Measurements from ENCODE around the gene SWI5. TPM values are rescaled to one million over a fixed set of nuclear protein-coding genes. Genes with fewer than 3 reads are reported as not detected.

SWI5 gene
- total RNA-seq, 1 donor from 2014 or later = 25.3 TPM

GRCh38 chr9:128322404-128323211 lies 46.5 kb downstream of the SWI5 start, which contains the start of the genes COQ4 and TRUB2:
Gene COQ4 (plus strand): TSS chr9:128322839. CDS start chr9:128322859, 20 bp downstream.
Gene TRUB2 (minus strand): TSS chr9:128322447. CDS start chr9:128322408, 39 bp downstream.
- peak within 1 kb of the TSS; percentile 100 for H3K4me3 ChIP-seq (ENCODE audit: low read depth, low read length)
- DNase-seq (ENCODE audit: low read depth) = peak; percentile 71
- TF ChIP-seq, protein P1, sequence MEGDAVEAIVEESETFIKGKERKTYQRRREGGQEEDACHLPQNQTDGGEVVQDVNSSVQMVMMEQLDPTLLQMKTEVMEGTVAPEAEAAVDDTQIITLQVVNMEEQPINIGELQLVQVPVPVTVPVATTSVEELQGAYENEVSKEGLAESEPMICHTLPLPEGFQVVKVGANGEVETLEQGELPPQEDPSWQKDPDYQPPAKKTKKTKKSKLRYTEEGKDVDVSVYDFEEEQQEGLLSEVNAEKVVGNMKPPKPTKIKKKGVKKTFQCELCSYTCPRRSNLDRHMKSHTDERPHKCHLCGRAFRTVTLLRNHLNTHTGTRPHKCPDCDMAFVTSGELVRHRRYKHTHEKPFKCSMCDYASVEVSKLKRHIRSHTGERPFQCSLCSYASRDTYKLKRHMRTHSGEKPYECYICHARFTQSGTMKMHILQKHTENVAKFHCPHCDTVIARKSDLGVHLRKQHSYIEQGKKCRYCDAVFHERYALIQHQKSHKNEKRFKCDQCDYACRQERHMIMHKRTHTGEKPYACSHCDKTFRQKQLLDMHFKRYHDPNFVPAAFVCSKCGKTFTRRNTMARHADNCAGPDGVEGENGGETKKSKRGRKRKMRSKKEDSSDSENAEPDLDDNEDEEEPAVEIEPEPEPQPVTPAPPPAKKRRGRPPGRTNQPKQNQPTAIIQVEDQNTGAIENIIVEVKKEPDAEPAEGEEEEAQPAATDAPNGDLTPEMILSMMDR (conservative IDR thresholded peaks at IDR 0.05; ENCODE audit: low read depth, low read length) = no peak

DNA sequence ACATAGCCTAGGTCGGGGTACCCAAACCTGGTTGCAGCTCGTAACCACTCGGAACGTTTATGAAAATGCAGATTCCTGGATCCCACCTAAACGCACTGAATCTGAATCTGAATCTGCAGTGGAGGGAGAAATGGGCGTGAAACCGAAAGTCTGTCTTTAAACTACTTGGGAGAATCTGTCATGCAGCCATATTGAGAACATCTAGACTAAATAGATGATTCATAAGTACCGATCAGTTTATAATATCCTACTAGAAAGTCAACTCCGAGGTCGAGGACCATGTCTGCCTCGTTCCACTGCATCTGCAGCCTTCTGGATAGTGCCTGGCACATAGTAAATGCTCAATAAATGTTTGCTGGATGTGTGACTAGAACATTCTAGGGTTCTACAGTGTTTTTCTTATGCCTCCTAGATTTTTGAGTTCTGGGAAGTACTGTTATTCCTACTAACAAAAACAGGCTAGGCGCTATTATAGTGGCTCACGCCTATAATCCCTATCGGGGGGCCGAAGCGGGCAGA lies 47.2 kb downstream of the SWI5 start:
- H3K4me3 ChIP-seq (ENCODE audit: low read depth, low read length) = peak overlapping the region; percentile 100
- DNase-seq (ENCODE audit: low read depth) = no peak
- TF ChIP-seq, protein P1 (conservative IDR thresholded peaks at IDR 0.05; ENCODE audit: low read depth, low read length) = no peak

GRCh38 chr9:128323791-128324190 lies 47.7 kb downstream of the SWI5 start:
- H3K4me3 ChIP-seq (ENCODE audit: low read depth, low read length) = peak overlapping the region; percentile 100
- TF ChIP-seq, protein P1 (conservative IDR thresholded peaks at IDR 0.05; ENCODE audit: low read depth, low read length) = no peak

DNA sequence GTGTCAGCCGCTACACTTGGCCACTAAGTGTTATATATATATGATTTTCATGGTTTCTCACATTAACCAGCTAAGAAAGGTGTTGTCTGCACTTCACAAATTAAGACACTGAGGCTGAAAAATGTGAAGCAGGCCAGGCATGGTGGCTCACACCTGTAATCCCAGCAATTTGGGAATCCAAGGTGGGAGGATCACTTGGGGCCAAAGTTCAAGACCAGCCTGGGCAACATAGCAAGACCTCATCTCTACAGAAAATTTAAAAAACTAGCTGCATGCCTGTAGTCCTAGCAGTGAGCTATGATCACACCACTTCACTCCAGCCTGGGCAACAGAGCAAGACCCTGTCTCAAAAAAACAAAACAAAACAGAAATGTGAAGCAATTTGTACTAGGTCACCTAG lies 48.3 kb downstream of the SWI5 start:
- no peak for DNase-seq (ENCODE audit: low read depth)
- TF ChIP-seq, protein P1 (conservative IDR thresholded peaks at IDR 0.05; ENCODE audit: low read depth, low read length) = no peak

More at GRCh38 chr9:128323791-128324190, 47.7 kb downstream of the SWI5 start:
- DNase-seq (ENCODE audit: low read depth) = no peak

GRCh38 chr9:128325629-128326028 lies 49.6 kb downstream of the SWI5 start:
- DNase-seq (ENCODE audit: low read depth) = no peak
- TF ChIP-seq, protein P1 (conservative IDR thresholded peaks at IDR 0.05; ENCODE audit: low read depth, low read length) = no peak
- no peak overlapping the region for H3K4me3 ChIP-seq (ENCODE audit: low read depth, low read length)

More for the DNA sequence above, 48.3 kb downstream of the SWI5 start:
- H3K4me3 ChIP-seq (ENCODE audit: low read depth, low read length) = no peak overlapping the region

- H3K4me3 ChIP-seq (ENCODE audit: low read depth, low read length) = no peak overlapping the region
- no peak for DNase-seq (ENCODE audit: low read depth)
- TF ChIP-seq, protein P1 (conservative IDR thresholded peaks at IDR 0.05; ENCODE audit: low read depth, low read length) = no peak
These were observed 57.4 kb downstream of the SWI5 start for GRCh38 chr9:128333451-128333869.

Data from epithelial cell of proximal tubule (primary cell).